Hair follicle dermal papilla cell (primary cell): Measurements from ENCODE around the gene TP53TG3C. TPM values are rescaled to one million over a fixed set of nuclear protein-coding genes. Genes with fewer than 3 reads are reported as not detected.

Source experiments
- small RNA-seq: library from RNA; depleted of rRNA; stranded (forward); fragments of <200 nt; gene quantifications from one replicate; pipeline ENCODE3, GENCODE V24; 2012
- total RNA-seq: library from RNA; depleted of rRNA; stranded (reverse); fragments of >200 nt; gene quantifications from 2 replicates; pipeline ENCODE4 v1.2.3, GENCODE V29; 2012

The TP53TG3C gene, protein sequence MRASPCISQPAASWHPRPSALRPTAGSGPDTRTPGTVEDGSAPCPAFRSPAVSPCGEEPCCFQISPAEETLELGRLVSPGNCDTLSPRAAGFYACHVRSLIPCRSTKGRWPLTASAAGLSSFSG
- not detected in 2 replicates for total RNA-seq

DNA sequence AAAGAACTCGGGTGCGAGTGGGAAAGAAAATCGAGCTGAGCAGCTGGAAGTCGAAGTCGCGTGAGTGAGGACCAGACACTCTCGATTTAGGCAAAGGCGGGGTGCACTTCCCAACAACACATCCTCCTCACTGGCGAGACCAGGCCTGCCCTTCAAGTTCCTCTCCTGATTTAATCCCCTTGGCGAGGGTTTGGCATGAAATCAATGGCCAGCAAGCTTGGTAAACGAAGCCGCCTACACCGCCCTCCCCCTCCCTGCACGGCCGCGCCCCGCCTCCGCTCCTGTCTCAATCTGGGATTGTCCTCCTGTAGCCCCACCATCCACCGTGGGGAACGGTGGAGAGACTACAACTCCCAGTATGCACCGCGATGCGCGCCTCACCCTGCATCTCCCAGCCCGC lies at the start of gene TP53TG3C:
TP53TG3C (plus strand) TSS at position 301 of the 400 bp plus-strand sequence; CDS start at position 369, 68 bp downstream.

Small RNA genes within 50 kb of the gene (small RNA-seq; reads per million reads assigned to genes)
- not detected for gene AC138869.1

Other genes with a start within 250 kb of the TP53TG3C start
- under 0.01 TPM in 1 of 2 replicates, not detected in the other for gene TP53TG3E, start 110.1 kb downstream of the TP53TG3C start, total RNA-seq
- 0.73 TPM in 1 of 2 replicates, not detected in the other for gene TP53TG3B, start 166.6 kb downstream of the TP53TG3C start, total RNA-seq